GF-D8 (cell line): ENCODE measurements around the gene KCTD20.
"Not testable (repeated sequence)": the region's sequence is repeated elsewhere in the genome, so short reads cannot be mapped to it uniquely, and the experiment has no call there.

ENCODE experiments used
- DNase-seq: peaks from one replicate; lab custom pipeline; 2025; lab: John Stamatoyannopoulos, UW

KCTD20 gene

GRCh38 chr6:36442671-36443470 is at the start of gene KCTD20, which contains the start of gene PXT1:
TSS of gene KCTD20 (plus strand) at chr6:36443000. CDS start at chr6:36470098, 27,098 bp downstream.
TSS of gene PXT1 (minus strand) at chr6:36442854. CDS start at chr6:36426082, 16,772 bp downstream.
- DNase-seq = peak; percentile 64

DNA sequence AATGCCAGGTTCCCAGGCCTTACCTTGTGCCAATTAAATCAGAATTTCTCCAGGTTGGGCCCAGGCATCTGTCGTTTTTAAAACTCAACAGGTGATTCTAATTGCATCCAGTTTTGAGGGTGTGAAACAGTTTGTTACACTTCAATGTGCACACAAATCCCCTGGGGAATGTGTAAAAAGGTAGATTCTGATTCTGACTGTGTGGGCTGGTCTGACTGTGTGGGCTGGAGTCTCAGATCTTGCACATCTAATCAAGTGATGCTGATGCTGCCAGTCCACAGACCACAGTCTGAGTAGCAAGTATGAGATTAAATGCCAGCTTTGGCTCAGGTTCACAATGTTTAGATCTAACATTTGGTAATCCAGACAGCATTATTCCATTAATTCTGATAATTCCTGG is 42.8 kb upstream of the KCTD20 start:
- DNase-seq = no peak

- no peak for DNase-seq
Observed at GRCh38 chr6:36402481-36402880, 40.3 kb upstream of the KCTD20 start.

- no peak for DNase-seq
Observed at GRCh38 chr6:36404164-36404563, 38.6 kb upstream of the KCTD20 start.

- DNase-seq = not testable (repeated sequence)
Observed at GRCh38 chr6:36409718-36410117, 33.1 kb upstream of the KCTD20 start.

DNA sequence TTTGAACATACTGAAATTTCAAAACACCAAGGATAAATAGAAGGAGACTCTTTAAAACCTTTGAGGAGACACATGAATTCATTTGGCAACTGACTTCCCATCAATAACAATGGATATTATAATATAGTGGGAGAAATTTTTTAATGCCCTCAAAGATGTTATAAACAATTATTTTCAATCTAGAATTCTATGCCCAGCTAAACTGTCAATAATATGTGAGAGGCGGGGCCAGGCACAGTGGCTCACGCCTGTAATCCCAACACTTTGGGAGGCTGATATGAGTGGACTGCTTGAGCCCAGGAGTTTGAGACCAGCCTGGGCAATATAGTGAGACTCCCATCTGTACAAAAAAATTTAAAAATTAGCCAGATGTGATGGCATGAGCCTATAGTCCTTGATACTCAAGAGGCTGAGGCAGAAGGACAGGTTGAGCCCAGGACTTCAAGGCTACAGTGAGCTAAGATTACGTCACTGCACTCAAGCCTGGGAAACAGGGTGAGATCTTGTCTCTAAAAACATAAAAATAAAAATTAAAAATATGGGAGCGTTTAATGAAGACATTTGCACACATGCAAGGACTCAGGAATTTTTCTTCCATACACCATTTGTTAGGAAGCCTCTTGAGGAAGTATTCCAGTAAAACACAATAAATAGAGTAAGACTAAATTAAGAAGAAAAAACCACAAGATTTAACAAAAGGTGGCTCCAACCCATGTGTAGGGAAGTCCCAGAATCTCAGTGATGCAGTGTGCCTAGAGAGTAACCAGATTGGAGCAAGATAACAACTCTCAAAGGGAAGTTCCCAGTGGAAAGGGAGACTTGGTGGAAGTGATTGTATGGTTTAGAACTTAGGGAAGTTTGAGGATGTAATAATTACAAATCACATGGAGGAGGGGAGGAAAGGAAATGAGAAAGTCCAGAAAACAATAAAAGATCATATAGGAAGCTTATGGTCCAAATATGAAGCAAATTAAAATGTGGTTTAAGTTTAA is 29.0 kb upstream of the KCTD20 start:
- no peak for DNase-seq

DNA sequence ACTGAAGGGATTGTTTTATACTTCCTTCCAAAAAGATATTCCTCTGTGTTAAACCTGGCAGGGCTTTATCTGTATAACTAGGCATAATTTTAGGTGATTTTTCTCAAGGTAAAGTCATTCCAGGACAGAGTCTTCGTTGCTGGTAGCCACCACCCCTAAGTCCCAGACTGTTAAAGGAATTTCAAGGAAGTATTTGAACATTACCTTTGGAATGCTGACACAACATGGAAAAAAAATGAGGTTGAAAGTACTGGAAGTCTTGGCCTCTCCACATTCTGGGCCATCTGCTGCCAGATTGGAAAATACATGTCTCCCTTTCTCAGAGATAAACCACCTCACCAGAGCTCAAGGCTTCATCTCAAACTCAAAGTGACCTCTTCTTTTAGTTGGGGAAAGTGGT is 28.3 kb upstream of the KCTD20 start:
- DNase-seq = no peak

DNA sequence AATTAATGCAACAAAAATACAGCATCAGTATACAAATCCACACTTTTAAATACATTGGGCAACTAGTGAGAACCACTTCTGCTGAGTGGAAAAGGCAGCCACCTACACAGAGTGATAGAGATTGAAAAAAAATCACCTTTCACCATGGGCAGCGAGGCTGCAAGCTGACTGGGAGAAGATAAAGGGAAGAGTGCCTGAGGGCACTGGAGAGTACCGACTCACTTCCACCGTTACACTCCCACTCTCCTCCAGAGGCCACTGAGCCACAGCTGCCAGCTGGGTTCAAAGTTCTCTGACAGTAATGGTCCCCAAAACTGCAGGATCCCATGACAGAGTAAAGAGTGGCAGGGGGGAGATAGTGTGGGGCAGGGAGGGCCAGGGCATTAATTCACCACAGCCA is 24.2 kb upstream of the KCTD20 start:
- DNase-seq = no peak

- no peak for DNase-seq
Observed at GRCh38 chr6:36419310-36419709, 23.5 kb upstream of the KCTD20 start.

DNA sequence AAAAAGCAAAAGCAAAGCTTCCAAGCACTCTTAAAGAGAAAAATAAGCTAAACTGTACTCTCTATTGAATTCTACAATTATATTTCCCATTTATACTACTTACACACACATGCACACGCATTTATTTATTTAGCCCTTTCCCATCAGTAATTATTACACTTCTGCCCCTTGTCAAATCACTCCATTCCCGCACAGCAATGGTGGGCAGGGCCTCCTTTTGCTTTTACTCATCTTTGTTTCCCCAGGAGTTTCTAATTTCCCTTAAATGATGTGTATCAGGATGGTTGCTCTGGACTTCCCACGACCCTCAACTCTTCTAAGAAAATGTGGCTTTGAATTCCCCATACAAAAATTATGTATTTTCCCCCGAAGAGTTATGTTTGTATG is 20.1 kb upstream of the KCTD20 start:
- no peak for DNase-seq

- DNase-seq = peak; percentile 87
Observed at GRCh38 chr6:36423101-36423824, 19.5 kb upstream of the KCTD20 start.

GRCh38 chr6:36426622-36427021 is 16.2 kb upstream of the KCTD20 start:
- no peak for DNase-seq

GRCh38 chr6:36428911-36429310 is 13.9 kb upstream of the KCTD20 start:
- no peak for DNase-seq

DNA sequence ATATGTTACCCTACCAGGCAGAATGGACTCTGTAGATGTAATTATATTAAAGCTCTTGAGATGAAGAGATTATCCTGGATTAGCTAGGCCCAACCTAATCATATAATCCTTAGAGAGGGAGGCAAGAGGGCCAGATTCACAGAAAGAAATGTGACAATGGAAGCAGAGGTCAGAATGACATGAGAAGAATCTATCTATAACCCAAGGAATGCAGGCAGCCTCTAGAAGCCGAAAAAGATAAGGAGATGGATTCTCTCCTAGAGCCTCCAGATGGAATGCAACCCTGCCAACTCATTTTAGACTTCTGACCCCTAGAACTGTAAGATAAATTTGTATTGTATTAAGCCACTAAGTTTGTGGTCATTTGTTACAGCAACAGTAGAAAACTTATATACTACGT is 12.4 kb upstream of the KCTD20 start:
- DNase-seq = no peak

DNA sequence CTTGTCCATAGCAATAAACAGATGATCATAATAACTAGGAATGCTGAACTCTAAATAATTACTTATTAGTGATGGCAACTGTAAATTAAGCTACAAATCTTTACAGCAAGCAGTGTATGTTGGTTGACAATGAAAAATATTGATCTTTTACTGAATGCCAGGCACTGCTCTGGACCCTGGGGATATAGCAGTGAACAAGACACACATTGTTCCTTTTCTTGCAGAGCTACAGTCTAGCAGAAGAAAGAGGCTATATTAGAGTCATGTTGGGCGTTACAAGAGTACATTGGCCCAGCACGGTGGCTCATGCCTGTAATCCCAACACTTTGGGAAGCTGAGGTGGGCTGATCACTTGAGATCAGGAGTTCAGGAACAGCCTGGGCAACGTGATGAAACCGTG is 11.6 kb upstream of the KCTD20 start:
- DNase-seq = no peak

- DNase-seq = no peak
Observed at GRCh38 chr6:36432151-36432671, 10.6 kb upstream of the KCTD20 start.

- DNase-seq = no peak
Observed at GRCh38 chr6:36436466-36436865, 6.3 kb upstream of the KCTD20 start.

- peak; percentile 94 for DNase-seq
Observed at GRCh38 chr6:36441307-36441894, 1.4 kb upstream of the KCTD20 start.

DNA sequence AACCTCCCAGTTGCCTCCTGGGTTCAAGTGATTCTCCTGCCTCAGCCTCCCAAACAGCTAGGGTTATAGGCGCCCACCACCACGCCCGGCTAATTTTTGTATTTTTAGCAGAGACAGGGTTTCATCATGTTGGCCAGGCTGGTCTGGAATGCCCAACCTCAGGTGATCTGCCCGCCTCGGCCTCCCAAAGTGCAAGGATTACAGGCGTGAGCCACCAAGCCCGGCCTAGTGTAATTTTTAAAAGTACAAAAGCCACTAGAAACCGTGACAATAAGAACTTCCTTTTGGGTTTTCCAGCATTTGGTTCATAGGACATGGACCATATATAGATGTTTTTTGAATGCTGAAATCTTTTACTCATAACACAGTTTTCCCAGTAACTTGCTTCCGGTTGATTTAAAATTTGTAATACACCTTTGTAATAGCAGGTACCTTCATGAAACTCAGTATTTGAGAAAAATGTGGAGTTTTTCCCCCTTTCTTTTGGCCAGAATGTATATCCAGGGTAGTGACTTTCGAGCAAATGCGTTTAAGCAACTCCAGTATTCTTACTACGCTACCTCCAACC is 613 bp upstream of the KCTD20 start:
- no peak for DNase-seq

- DNase-seq = no peak
Observed at GRCh38 chr6:36443471-36444428, 950 bp downstream of the KCTD20 start.
